Muscle of back (tissue), 11 donors: ENCODE data around the gene MINDY1. TPM values are rescaled to one million over a fixed set of nuclear protein-coding genes. Genes with fewer than 3 reads are reported as not detected.

Experiments
- DNase-seq, 3 donors: peaks; one replicate each; pipeline versions ENCODE4 v3.0.0 to v3.0.0-alpha.2; 2013
- polyA plus RNA-seq, 10 donors: library from polyadenylated mRNA; unstranded; fragments of 120-200 nt; gene quantifications; one replicate each; pipeline ENCODE4 v1.2.1, GENCODE V29; 2013; ENCODE audit not compliant: insufficient read length in 10 of 10

Gene MINDY1
- polyA plus RNA-seq, 10 donors: 14.8 to 22.7 (median 17.4) TPM

GRCh38 chr1:150967936-150968335 lies 38.8 kb downstream of the MINDY1 start:
- DNase-seq: no peak

- DNase-seq: no peak
Measured at GRCh38 chr1:150966011-150966410, 40.7 kb downstream of the MINDY1 start.

DNA sequence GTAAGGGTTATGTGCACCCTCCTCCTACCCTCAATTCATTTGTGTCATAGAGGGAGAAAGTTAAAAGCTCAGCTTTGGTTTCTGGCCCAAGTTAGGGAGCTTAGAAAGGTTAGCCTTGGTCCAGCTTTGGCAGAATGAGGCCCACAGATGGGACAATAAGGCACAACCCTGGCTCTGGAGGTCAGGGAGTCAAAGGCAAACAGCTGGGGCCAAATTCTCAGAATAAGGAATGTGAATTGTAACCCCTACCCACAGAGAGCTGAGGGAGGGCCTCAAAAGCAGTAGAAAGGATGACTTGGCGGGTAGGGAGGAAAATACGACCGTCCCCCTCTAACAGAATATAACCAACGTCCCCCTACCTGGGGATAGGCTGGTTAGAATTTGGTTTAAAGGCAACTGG lies 41.1 kb downstream of the MINDY1 start:
- no peak for DNase-seq

DNA sequence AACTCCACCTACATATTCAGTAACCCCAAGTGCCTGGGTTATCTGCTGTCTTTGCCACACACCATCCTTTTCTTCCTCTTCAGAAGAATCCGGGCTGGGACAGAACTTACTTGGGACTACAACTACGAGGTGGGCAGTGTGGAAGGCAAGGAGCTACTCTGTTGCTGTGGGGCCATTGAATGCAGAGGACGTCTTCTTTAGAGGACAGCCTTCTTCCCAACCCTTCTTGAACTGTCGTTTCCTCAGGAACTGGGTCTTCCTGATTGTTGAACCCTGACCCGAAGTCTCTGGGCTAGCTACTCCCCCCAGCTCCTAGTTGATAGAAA lies 42.6 kb downstream of the MINDY1 start:
- no peak for DNase-seq

- no peak for DNase-seq
Measured at GRCh38 chr1:150963321-150964163, 43.2 kb downstream of the MINDY1 start.

GRCh38 chr1:150961756-150962155 lies 44.9 kb downstream of the MINDY1 start:
- DNase-seq: no peak

- no peak for DNase-seq
Measured at GRCh38 chr1:150960646-150961045, 46.1 kb downstream of the MINDY1 start.

DNA sequence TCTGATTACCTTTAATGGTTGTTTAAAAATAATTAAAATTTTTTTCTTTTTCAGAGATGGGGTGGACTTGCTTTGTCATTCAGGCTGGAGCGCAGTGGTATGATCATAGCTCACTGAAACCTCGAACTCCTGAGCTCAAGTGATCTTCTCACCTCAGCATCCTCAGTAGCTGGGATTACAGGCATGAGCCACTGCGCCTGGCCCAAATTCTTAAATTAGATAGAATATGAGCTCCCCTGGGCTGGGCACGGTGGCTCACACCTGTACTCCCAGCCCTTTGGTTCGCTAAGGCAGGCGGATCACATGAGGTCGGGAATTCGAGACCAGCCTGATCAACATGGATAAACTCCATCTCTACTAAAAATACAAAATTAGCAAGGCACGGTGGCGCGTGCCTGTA lies 49.0 kb downstream of the MINDY1 start:
- DNase-seq: no peak

DNA sequence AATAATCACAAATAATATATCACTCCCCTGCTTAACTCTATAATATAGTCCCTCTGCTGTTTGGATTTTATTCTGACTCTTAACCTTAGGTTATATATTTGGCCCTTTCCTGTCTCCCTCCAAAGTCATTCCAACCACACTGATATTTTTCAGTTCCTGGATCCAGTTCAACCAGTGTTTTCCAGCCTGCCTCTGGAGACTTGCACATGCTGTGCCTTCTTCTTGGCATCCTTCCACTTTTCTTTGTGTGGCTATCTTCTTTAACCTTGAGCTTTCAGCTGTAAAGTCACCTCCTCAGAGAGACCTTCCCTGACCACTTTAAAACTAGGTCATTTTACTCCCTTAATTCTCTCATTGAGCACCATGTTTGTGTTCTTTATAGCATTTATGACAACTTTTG lies 51.4 kb downstream of the MINDY1 start:
- no peak for DNase-seq

GRCh38 chr1:150954708-150955107 lies 52.0 kb downstream of the MINDY1 start:
- DNase-seq: no peak

Other genes starting within 250 kb of the MINDY1 start
- gene CTSS, start 241.1 kb downstream of the MINDY1 start, polyA plus RNA-seq: 10 to 100 TPM in 9 of 10 donors, 1 to 10 TPM in 1; 9.6 to 24.1 (median 15.0) TPM
- 100 to 1,000 TPM in 1 of 10 donors, 10 to 100 TPM in 9; 50.5 to 114 (median 71.1) TPM for gene CTSK, start 198.6 kb downstream of the MINDY1 start, polyA plus RNA-seq
- 10 to 100 TPM; 31.4 to 40.7 (median 37.1) TPM for gene ARNT, start 130.3 kb downstream of the MINDY1 start, polyA plus RNA-seq
- not detected for gene CTXND2, start 119.8 kb downstream of the MINDY1 start, polyA plus RNA-seq
- 10 to 100 TPM; 25.0 to 54.8 (median 36.6) TPM for gene SETDB1, start 80.5 kb downstream of the MINDY1 start, polyA plus RNA-seq
- 100 to 1,000 TPM in 1 of 10 donors, 10 to 100 TPM in 9; 74.1 to 107 (median 77.6) TPM for gene CERS2, start 32.1 kb downstream of the MINDY1 start, polyA plus RNA-seq
- gene ANXA9, start 24.6 kb downstream of the MINDY1 start, polyA plus RNA-seq: 1 to 10 TPM; 2.3 to 4.5 (median 2.5) TPM
- gene PRUNE1, start 1.5 kb upstream of the MINDY1 start, polyA plus RNA-seq: 10 to 100 TPM; 22.7 to 30.9 (median 24.4) TPM
- gene BNIPL, start 29.7 kb upstream of the MINDY1 start, polyA plus RNA-seq: 1 to 10 TPM in 2 of 10 donors, under 1 TPM in 8; 0.23 to 5.2 (median 0.83) TPM
- 1 to 10 TPM; 3.5 to 7.3 (median 5.4) TPM for gene C1orf56, start 40.8 kb upstream of the MINDY1 start, polyA plus RNA-seq
- gene CDC42SE1, start 52.7 kb upstream of the MINDY1 start, polyA plus RNA-seq: 10 to 100 TPM; 40.2 to 68.1 (median 57.5) TPM
- gene MLLT11, start 53.5 kb upstream of the MINDY1 start, polyA plus RNA-seq: 10 to 100 TPM in 9 of 10 donors, 1 to 10 TPM in 1; 9.6 to 19.4 (median 14.1) TPM
- 1 to 10 TPM; 3.6 to 7.4 (median 5.7) TPM for gene GABPB2, start 63.9 kb upstream of the MINDY1 start, polyA plus RNA-seq
- gene SEMA6C, start 139.7 kb upstream of the MINDY1 start, polyA plus RNA-seq: 100 to 1,000 TPM in 1 of 10 donors, 10 to 100 TPM in 9; 49.3 to 113 (median 78.5) TPM
- 1 to 10 TPM; 1.3 to 2.7 (median 2.2) TPM for gene TNFAIP8L2, start 149.7 kb upstream of the MINDY1 start, polyA plus RNA-seq
- gene LYSMD1, start 159.0 kb upstream of the MINDY1 start, polyA plus RNA-seq: 10 to 100 TPM in 7 of 10 donors, 1 to 10 TPM in 3; 8.8 to 13.2 (median 11.1) TPM
- 10 to 100 TPM; 30.1 to 41.2 (median 37.1) TPM for gene SCNM1, start 159.2 kb upstream of the MINDY1 start, polyA plus RNA-seq
- gene TMOD4, start 169.1 kb upstream of the MINDY1 start, polyA plus RNA-seq: 10 to 100 TPM in 9 of 10 donors, 1 to 10 TPM in 1; 8.0 to 53.2 (median 26.8) TPM
- gene VPS72, start 183.3 kb upstream of the MINDY1 start, polyA plus RNA-seq: 10 to 100 TPM; 40.9 to 53.7 (median 45.4) TPM
- gene PIP5K1A, start 191.7 kb upstream of the MINDY1 start, polyA plus RNA-seq: 10 to 100 TPM; 31.2 to 50.0 (median 40.4) TPM
- gene PSMD4, start 247.8 kb upstream of the MINDY1 start, polyA plus RNA-seq: 100 to 1,000 TPM; 105 to 122 (median 112) TPM